GM21529 (cell line): ENCODE data around the gene SOBP.
"Not testable (repeated sequence)": the region's sequence is repeated elsewhere in the genome, so short reads cannot be mapped to it uniquely, and the experiment has no call there.

ENCODE experiments used
- ATAC-seq: cut with Tn5 transposase; IDR thresholded peaks from one replicate; pipeline ENCODE4 v1.9.1; 2021; ENCODE audit not compliant: unreplicated experiment

SOBP gene

GRCh38 chr6:107488875-107489635, 862 bp upstream of the SOBP start:
- ATAC-seq: no peak

GRCh38 chr6:107490566-107491137, 735 bp downstream of the SOBP start:
- ATAC-seq: no peak

- ATAC-seq: no peak
These were observed 1.3 kb downstream of the SOBP start for GRCh38 chr6:107491138-107491609.

GRCh38 chr6:107491760-107492660, 2.1 kb downstream of the SOBP start:
- no peak for ATAC-seq

- ATAC-seq: no peak
These were observed 3.5 kb downstream of the SOBP start for GRCh38 chr6:107493158-107494057.

GRCh38 chr6:107495196-107495643, 5.3 kb downstream of the SOBP start:
- ATAC-seq: no peak

- no peak for ATAC-seq
These were observed 6.1 kb downstream of the SOBP start for GRCh38 chr6:107495971-107496370.

GRCh38 chr6:107496892-107497684, 7.2 kb downstream of the SOBP start:
- ATAC-seq: no peak

- ATAC-seq: no peak
These were observed 14.5 kb downstream of the SOBP start for GRCh38 chr6:107504270-107505026.

- no peak for ATAC-seq
These were observed 16.2 kb downstream of the SOBP start for GRCh38 chr6:107506145-107506544.

- ATAC-seq: no peak
These were observed 19.6 kb downstream of the SOBP start for GRCh38 chr6:107509506-107509905.

- ATAC-seq: no peak
These were observed 20.2 kb downstream of the SOBP start for GRCh38 chr6:107510108-107510507.

- no peak for ATAC-seq
These were observed 21.6 kb downstream of the SOBP start for GRCh38 chr6:107511511-107511993.

GRCh38 chr6:107513214-107513613, 23.3 kb downstream of the SOBP start:
- no peak for ATAC-seq

GRCh38 chr6:107515955-107516354, 26.0 kb downstream of the SOBP start:
- no peak for ATAC-seq

- ATAC-seq: no peak
These were observed 27.4 kb downstream of the SOBP start for GRCh38 chr6:107517274-107517673.

GRCh38 chr6:107519224-107519623, 29.3 kb downstream of the SOBP start:
- ATAC-seq: not testable (repeated sequence)

- not testable (repeated sequence) for ATAC-seq
These were observed 30.8 kb downstream of the SOBP start for GRCh38 chr6:107520706-107521105.
